Thymus (tissue), 11 donors: Measurements from ENCODE around the gene ATP5PB. TPM values are rescaled to one million over a fixed set of nuclear protein-coding genes. Genes with fewer than 3 reads are reported as not detected.

Experiments
- DNase-seq, 9 donors: peaks; one replicate each; pipeline ENCODE4 v3.0.0-alpha.2; 2013; ENCODE audit warnings: low spot score in 9 of 9, low read depth in 6 of 9, missing footprints in 1 of 9
- H3K27ac ChIP-seq, 2 donors: one replicate each; pipeline ENCODE4 v1.5.1; 2013; ENCODE audit warnings: control low read depth in 1 of 2, low read depth in 1 of 2, low read length in 1 of 2, mild to moderate bottlenecking in 1 of 2, moderate library complexity in 1 of 2
- H3K27me3 ChIP-seq, 2 donors: one replicate each; pipeline ENCODE4 v1.5.1; 2013; ENCODE audit warnings: low read length in 1 of 2; ENCODE audit not compliant: control insufficient read depth in 2 of 2, insufficient read depth in 1 of 2
- H3K36me3 ChIP-seq, 2 donors: one replicate each; pipeline ENCODE4 v1.5.1; 2013; ENCODE audit warnings: low read length in 1 of 2, mild to moderate bottlenecking in 1 of 2, moderate library complexity in 1 of 2; ENCODE audit not compliant: control insufficient read depth in 2 of 2, insufficient read depth in 2 of 2
- H3K4me1 ChIP-seq, 2 donors: one replicate each; pipeline ENCODE4 v1.5.1; 2013; ENCODE audit warnings: low read length in 2 of 2; ENCODE audit not compliant: control insufficient read depth in 2 of 2, insufficient read depth in 2 of 2
- H3K4me3 ChIP-seq, 2 donors: one replicate each; pipeline ENCODE4 v1.5.1; 2013; ENCODE audit warnings: low read length in 2 of 2, control low read depth in 1 of 2, mild to moderate bottlenecking in 1 of 2
- H3K9me3 ChIP-seq, 2 donors: one replicate each; pipeline ENCODE4 v1.5.1; 2013; ENCODE audit warnings: low read length in 1 of 2, mild to moderate bottlenecking in 1 of 2; ENCODE audit not compliant: control insufficient read depth in 2 of 2, insufficient read depth in 1 of 2
- WGBS: extraction: QIAGEN DNeasy Blood & Tissue Kit; methylation state at CpG from one replicate; pipeline ENCODE4 v1.1.7; 2013; 5-methylcytosine and 5-hydroxymethylcytosine counted together
- polyA plus RNA-seq: library from polyadenylated mRNA; stranded (reverse); fragments of 200-250 nt; gene quantifications from one replicate; pipeline ENCODE4 v1.2.3, GENCODE V29; 2013
- total RNA-seq: library from RNA; stranded (reverse); fragments of 120-200 nt; gene quantifications from one replicate; pipeline ENCODE4 v1.2.4, GENCODE V29; 2013
- donor health status: healthy.

The ATP5PB gene
- total and polyA plus RNA-seq, 2 donors: 311 to 522 TPM

DNA sequence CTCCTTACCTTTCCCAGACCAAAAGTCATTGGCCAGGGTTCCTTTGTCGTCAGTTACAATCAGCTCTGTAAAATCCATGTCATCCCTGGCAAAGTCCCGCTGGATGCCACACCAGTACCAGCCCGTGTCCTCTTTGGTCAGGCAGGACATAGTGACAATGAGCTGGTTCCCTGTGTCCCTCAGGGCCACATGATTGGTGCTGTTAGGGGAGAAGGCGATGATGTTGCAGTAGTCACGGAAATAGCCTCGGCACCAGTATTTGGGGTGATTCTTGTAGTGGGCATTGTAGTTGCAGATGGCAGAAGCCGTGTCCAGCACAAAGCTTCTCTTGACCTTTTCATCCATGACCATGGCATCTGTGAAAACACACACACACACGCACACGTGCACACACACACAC, 39.4 kb downstream of the ATP5PB start:
- Histone ChIP-seq H3K4me3 (no peak overlapping the region), H3K27me3 (no peaks in the 10 kb centered on the region), H3K36me3 (no peaks in the 10 kb centered on the region), H3K9me3 (no peaks in the 10 kb centered on the region), H3K27ac (no peak overlapping the region), H3K4me1 (no peaks in the 10 kb centered on the region)
- WGBS: 97% methylated on average over 9 of the region's 9 CpGs
- no peak for DNase-seq

- Histone ChIP-seq H3K9me3 (no peaks in the 10 kb centered on the region), H3K27ac (peak overlapping the region in 1 of 2 donors; percentile 37), H3K27me3 (no peaks in the 10 kb centered on the region), H3K4me3 (no peak overlapping the region), H3K36me3 (no peaks in the 10 kb centered on the region), H3K4me1 (no peaks in the 10 kb centered on the region)
- WGBS: 80% methylated on average over 4 of the region's 4 CpGs
- DNase-seq: no peak
Measured at GRCh38 chr1:111489604-111490003, 40.3 kb downstream of the ATP5PB start.

GRCh38 chr1:111490220-111490619, 41.0 kb downstream of the ATP5PB start:
- Histone ChIP-seq H3K27me3 (no peaks in the 10 kb centered on the region), H3K4me3 (no peak overlapping the region), H3K36me3 (no peaks in the 10 kb centered on the region), H3K9me3 (no peaks in the 10 kb centered on the region), H3K27ac (no peak overlapping the region), H3K4me1 (no peaks in the 10 kb centered on the region)
- 96% methylated on average over 4 of the region's 4 CpGs for WGBS
- no peak for DNase-seq

- no peaks in the 10 kb centered on the region for H3K4me1 ChIP-seq
- H3K9me3 ChIP-seq: no peaks in the 10 kb centered on the region
- 96% methylated on average over 7 of the region's 7 CpGs for WGBS
- no peak overlapping the region for H3K4me3 ChIP-seq
- H3K27me3 ChIP-seq: no peaks in the 10 kb centered on the region
- no peak overlapping the region for H3K27ac ChIP-seq
- DNase-seq: no peak
- H3K36me3 ChIP-seq: no peaks in the 10 kb centered on the region
Measured at GRCh38 chr1:111491070-111491469, 41.8 kb downstream of the ATP5PB start.

GRCh38 chr1:111496398-111496797, 47.1 kb downstream of the ATP5PB start:
- no peaks in the 10 kb centered on the region for H3K27me3 ChIP-seq
- WGBS: 96% methylated on average over 4 of the region's 4 CpGs
- H3K4me3 ChIP-seq: no peak overlapping the region
- H3K36me3 ChIP-seq: no peaks in the 10 kb centered on the region
- H3K4me1 ChIP-seq: no peaks in the 10 kb centered on the region
- H3K9me3 ChIP-seq: peaks cover 0 to 2% of the 10 kb centered on the region in 2 donors
- no peak overlapping the region for H3K27ac ChIP-seq
- no peak for DNase-seq

DNA sequence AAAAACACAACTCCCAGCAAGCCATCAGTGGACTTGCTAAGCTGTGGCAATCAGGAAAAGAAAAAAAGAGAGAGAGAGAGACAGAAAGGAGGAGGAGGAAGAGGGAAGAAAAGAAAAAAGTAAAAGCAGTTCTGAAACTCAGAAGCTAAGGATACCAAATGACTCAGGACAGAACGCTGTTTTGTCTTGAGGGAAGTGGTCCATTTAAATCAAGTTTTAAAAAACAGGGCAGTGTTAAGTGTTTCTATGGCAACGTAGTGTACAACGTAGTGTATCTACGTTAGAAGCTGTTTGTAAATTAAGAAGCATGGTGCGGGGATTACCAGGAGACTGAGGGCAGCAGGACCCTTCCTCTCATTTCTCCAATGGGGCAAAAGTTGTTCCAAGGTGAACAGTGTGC, 48.3 kb downstream of the ATP5PB start:
- no peaks in the 10 kb centered on the region for H3K36me3 ChIP-seq
- no peak for DNase-seq
- no peak overlapping the region for H3K4me3 ChIP-seq
- H3K27me3 ChIP-seq: no peaks in the 10 kb centered on the region
- 84% methylated on average over 5 of the region's 5 CpGs for whole genome bisulfite sequencing
- peaks cover 0 to under 1% of the 10 kb centered on the region in 2 donors for H3K4me1 ChIP-seq
- peak overlapping the region in 1 of 2 donors; percentile 8 for H3K27ac ChIP-seq
- peaks cover 0 to 2% of the 10 kb centered on the region in 2 donors for H3K9me3 ChIP-seq

DNA sequence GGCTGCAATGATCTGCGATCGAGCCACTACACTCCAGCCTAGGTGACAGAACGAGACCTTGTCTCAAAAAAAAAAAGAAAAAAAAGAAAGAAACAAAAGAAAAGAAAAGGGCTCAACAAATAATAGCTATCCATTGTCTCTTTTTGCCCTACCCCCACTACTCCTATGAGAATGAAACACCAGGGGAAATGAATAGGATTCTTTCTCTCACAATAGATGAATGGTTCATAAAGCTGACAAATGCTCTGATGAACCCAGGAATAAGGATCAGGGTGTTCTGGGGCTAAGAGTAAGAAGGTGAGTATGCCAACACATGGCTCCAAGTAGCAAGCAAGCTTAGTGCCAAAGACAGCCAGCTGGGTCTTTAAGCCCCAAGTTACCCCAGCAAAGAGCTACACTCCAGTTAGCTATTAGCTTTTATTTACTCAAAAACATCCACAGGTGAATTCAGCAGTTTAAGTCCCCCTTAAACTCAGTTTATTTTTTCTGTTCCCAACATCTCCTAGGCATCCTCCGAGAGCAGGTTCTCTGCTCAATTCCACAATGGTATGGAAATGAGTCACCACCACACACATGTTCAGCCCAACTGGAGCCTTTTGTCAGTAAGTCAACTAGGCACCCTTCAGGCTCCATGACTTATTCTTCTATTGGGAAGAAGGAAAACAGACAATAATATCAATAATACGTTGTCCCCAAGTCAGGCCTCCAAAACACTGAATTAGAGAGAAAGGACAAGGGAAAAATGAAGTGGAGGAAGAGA, 49.9 kb downstream of the ATP5PB start:
- Histone ChIP-seq H3K36me3 (no peaks in the 10 kb centered on the region), H3K9me3 (peaks cover 0 to 2% of the 10 kb centered on the region in 2 donors), H3K27ac (no peak overlapping the region), H3K27me3 (no peaks in the 10 kb centered on the region), H3K4me1 (peaks cover 14 to 16% of the 10 kb centered on the region in 2 donors), H3K4me3 (no peak overlapping the region)
- no peak for DNase-seq
- WGBS: 96% methylated on average over 5 of the region's 5 CpGs

DNA sequence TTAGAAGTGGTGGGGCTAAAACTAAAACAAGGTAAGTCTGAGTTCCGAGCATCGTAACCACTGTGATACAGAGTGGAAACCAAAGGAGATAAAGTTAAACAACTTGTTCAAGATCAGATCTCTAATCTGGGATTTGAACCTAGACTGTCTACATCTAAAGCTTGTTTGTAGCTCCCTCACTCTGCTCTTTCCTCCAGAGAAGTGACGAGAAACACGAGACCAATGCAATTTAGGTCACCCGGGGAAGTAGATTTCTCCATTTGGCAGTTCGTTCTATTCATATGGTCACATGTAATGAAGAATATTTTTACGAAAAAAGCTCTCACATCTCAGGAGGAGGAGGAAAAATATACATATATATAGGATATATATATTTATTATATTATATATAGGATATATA, 52.4 kb downstream of the ATP5PB start:
- H3K36me3 ChIP-seq: no peaks in the 10 kb centered on the region
- no peak overlapping the region for H3K4me3 ChIP-seq
- no peak overlapping the region for H3K27ac ChIP-seq
- no peaks in the 10 kb centered on the region for H3K27me3 ChIP-seq
- H3K9me3 ChIP-seq: peaks cover 0 to 2% of the 10 kb centered on the region in 2 donors
- DNase-seq: no peak
- 95% methylated on average over 7 of the region's 7 CpGs for WGBS
- peaks cover 16 to 41% of the 10 kb centered on the region in 2 donors for H3K4me1 ChIP-seq

DNA sequence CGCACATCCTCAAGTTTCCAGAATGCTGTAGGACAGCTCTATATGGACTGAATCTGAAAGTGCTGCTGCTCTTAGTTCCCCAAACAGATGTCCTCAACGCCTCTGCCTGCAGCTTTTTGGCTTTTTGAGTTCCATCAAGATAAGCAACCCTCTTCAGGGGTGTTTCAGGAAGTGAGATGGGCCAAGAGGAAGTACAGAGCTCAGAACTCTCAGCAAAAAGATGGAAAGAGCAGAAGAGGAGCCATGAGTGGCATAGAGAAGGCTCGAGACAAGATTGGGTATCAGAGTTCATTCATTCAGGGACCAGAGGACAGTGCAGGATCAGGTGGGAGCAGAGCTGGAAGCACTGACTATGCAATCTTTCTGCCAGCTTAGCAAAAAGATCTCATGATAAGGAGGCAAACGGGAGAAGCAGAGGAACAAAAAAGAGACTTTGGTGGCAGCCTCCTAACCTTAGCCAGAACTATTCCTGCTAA, 54.4 kb downstream of the ATP5PB start, which contains the start of the genes ADORA3 and TMIGD3:
TSS of gene ADORA3 (minus strand) at position 49 of the 476 bp plus-strand sequence. CDS start 279 bp downstream, outside the sequence.
TSS of gene TMIGD3 (minus strand) at position 49 of the 476 bp plus-strand sequence. CDS start 279 bp downstream, outside the sequence.
- Histone ChIP-seq H3K9me3 (no peaks in the 10 kb centered on the region), H3K4me1 (peaks cover 23 to 58% of the 10 kb centered on the region in 2 donors), H3K27me3 (no peaks in the 10 kb centered on the region), H3K27ac (peak within 1 kb of the TSS; percentile 62 to 76), H3K36me3 (no peaks in the 10 kb centered on the region), H3K4me3 (no peak within 1 kb of the TSS)
- peak in 3 of 9 donors; percentile 42 to 76 (median 54) for DNase-seq
- 10% methylated on average over 4 of the region's 4 CpGs for WGBS
